ENCODE results near the gene CARM1. TPM values are rescaled to one million over a fixed set of nuclear protein-coding genes. Genes with fewer than 3 reads are reported as not detected.
A peak's percentile ranks its signal among the peaks of the same experiment; 100 is the strongest.

Gene CARM1
- total and polyA plus RNA-seq, 2 of the 13 experiments (the other 11 are each of a cell fraction or from before 2014, with no cell fraction given): 27.6 to 55.8 TPM

DNA sequence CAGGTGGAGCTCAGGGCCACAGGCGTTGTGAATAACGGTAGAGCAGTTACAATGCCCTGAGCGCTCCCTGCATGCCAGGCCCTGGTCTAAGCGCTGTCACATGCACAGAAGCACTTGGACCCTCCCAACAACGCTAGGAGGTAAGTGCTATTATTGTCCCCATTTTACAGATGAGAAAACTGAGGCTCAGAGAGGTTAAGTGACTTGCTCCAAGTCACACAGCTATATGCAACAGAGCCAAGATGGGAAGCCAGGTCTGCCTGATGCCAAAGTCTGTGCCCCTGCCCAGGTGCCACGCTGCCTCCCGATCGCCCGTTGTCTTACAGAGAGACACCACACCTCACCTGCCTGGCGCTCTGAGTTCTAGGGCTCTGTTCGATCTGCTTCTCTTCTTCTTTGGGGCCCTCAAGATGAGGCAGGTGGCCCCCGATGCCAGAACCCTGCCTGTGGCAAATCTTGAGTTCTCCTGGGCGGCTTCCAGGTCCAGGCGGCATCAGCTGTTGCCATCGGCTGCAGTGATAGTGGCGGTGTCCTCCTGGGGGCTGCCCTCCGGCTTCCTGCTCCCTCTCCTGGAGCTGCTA is 37.1 kb downstream of the CARM1 start:
- ChIA-PET POLR2A (no interaction called here), CTCF (ENCODE audit: low intra/inter-chr PET ratio, low total read pairs) (no interaction called here)
- FAIRE-seq (no peak), ATAC-seq (no peak), DNase-seq (ENCODE audit: low spot score) (no peak)
- no peaks in the 10 kb centered on the region for H3K79me2 ChIP-seq (ENCODE audit: insufficient read depth, low read length)
- H4K20me1 ChIP-seq (ENCODE audit: insufficient read depth, low read length): 0 out of 2 replicates have a peak, but pooled peaks cover 3% of the 10 kb centered on the region
- intact Hi-C loops (cut with micrococcal nuclease; ENCODE audit: unreplicated experiment) (no loop called here), in situ Hi-C loops (cut with HindIII; ENCODE audit: extremely low pct_ligation_motif_present, low pct_unique_long_range_greater_than_20kb) (no loop called here)
- no peak overlapping the region for H3K4me3 ChIP-seq (replicated peaks in 1 of 3; ENCODE audit: insufficient read depth in 1 of 3, low read depth in 2 of 3, low read length in 3 of 3)
- no peak overlapping the region for H3K4me2 ChIP-seq (ENCODE audit: low read depth, low read length)
- H2AFZ ChIP-seq (ENCODE audit: low read length): no peak overlapping the region
- H3K9me3 ChIP-seq (ENCODE audit: low read length): no peaks in the 10 kb centered on the region
- no TSS peak for BruUV-seq (replicated peaks)
- no peak overlapping the region for H3K9ac ChIP-seq (ENCODE audit: insufficient read depth, low read depth, low read length)
- H3K27me3 ChIP-seq (ENCODE audit: control insufficient read depth in 1 of 2, insufficient read depth in 2 of 2, low read length in 2 of 2): no peaks in the 10 kb centered on the region
- no peaks in the 10 kb centered on the region for H3K4me1 ChIP-seq (ENCODE audit: insufficient read depth, low read length)
- peaks cover 24 to 59% of the 10 kb centered on the region in 2 experiments; a peak in 4 of 5 replicates for H3K36me3 ChIP-seq (replicated peaks in 1 of 2; ENCODE audit: control insufficient read depth in 1 of 2, insufficient read depth in 2 of 2, low read length in 2 of 2)
- WGBS (ENCODE audit: low lambda C conversion rate): 96% methylated on average over 15 of the region's 17 CpGs
- H3K27ac ChIP-seq (ENCODE audit: extremely low read length, insufficient read depth, low read length): no peak overlapping the region
- TF ChIP-seq SMAD9 (CRISPR knock-in tag; IDR thresholded peaks at IDR 0.05): no peak
- no peak for TF ChIP-seq ZNF496 (CRISPR knock-in tag; IDR thresholded peaks at IDR 0.05; ENCODE audit: insufficient replicate concordance)
- TF ChIP-seq ARHGAP35 (CRISPR knock-in tag; IDR thresholded peaks at IDR 0.05; ENCODE audit: borderline replicate concordance): no peak
- TF ChIP-seq ZNF703 (CRISPR knock-in tag; IDR thresholded peaks at IDR 0.05; ENCODE audit: borderline replicate concordance): no peak
- TF ChIP-seq ZBTB20 (CRISPR knock-in tag; IDR thresholded peaks at IDR 0.05; ENCODE audit: borderline replicate concordance, low read depth): no peak
- TF ChIP-seq TIGD3 (CRISPR knock-in tag; IDR thresholded peaks at IDR 0.05; ENCODE audit: borderline replicate concordance): no peak
- no peak for TF ChIP-seq ZNF784 (CRISPR knock-in tag; IDR thresholded peaks at IDR 0.05; ENCODE audit: borderline replicate concordance)
- peak; percentile 95 for TF ChIP-seq ZNF629 (CRISPR knock-in tag; conservative IDR thresholded peaks at IDR 0.05)
- no peak for TF ChIP-seq ZEB1 (IDR thresholded peaks at IDR 0.05; ENCODE audit: insufficient replicate concordance, low read depth)
- no peak for TF ChIP-seq ZNF570 (CRISPR knock-in tag; IDR thresholded peaks at IDR 0.05; ENCODE audit: borderline replicate concordance)
- no peak for TF ChIP-seq ZNF777 (CRISPR knock-in tag; IDR thresholded peaks at IDR 0.05)
- peak; percentile 70; the same call in 1 of the 2 replicates for TF ChIP-seq ZMYM3 (CRISPR knock-in tag; IDR thresholded peaks at IDR 0.05)
- TF ChIP-seq GFI1 (CRISPR knock-in tag; IDR thresholded peaks at IDR 0.05; ENCODE audit: borderline replicate concordance): no peak
- TF ChIP-seq ZNF768 (CRISPR knock-in tag; IDR thresholded peaks at IDR 0.05): peak; percentile 95
- no peak for TF ChIP-seq LRRFIP1 (CRISPR knock-in tag; conservative IDR thresholded peaks at IDR 0.05)
- no peak for TF ChIP-seq KDM6A (CRISPR knock-in tag; IDR thresholded peaks at IDR 0.05; ENCODE audit: low read depth)
- TF ChIP-seq ZNF460 (CRISPR knock-in tag; IDR thresholded peaks at IDR 0.05; ENCODE audit: borderline replicate concordance): no peak
- TF ChIP-seq CHD4 (IDR thresholded peaks at IDR 0.05; ENCODE audit: borderline replicate concordance, low read length): peak; percentile 80; the same call in 1 of the 2 replicates
- no peak for TF ChIP-seq ESRRA (CRISPR knock-in tag; IDR thresholded peaks at IDR 0.05; ENCODE audit: low read depth)
- TF ChIP-seq, protein P1, sequence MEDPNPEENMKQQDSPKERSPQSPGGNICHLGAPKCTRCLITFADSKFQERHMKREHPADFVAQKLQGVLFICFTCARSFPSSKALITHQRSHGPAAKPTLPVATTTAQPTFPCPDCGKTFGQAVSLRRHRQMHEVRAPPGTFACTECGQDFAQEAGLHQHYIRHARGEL (CRISPR knock-in tag; IDR thresholded peaks at IDR 0.05): no peak
- no peak for TF ChIP-seq ZNF451 (CRISPR knock-in tag; IDR thresholded peaks at IDR 0.05)
